DOHH2 (cell line): Measurements from ENCODE around the gene FASTKD3.

Experiments
- H3F3A ChIP-seq: fragments of 200-600 bp; sonication (generic), shearing (Covaris generic); 2 replicates; pipeline ENCODE4 v1.6.0; 2016; ENCODE audit warnings: antibody characterized with exemption, mild to moderate bottlenecking; ENCODE audit not compliant: control insufficient read depth, insufficient read depth
- H3K27ac ChIP-seq: fragments of 200-600 bp; sonication (generic); 2 replicates; pipeline ENCODE4 v1.5.1; 2014; ENCODE audit warnings: low read depth, mild to moderate bottlenecking, low read length, moderate library complexity
- H3K27me3 ChIP-seq: fragments of 200-600 bp; sonication (generic); 2 replicates; pipeline ENCODE4 v1.6.1; 2014; ENCODE audit warnings: mild to moderate bottlenecking, low read length, mixed read lengths; ENCODE audit not compliant: control insufficient read depth
- H3K36me3 ChIP-seq: fragments of 200-600 bp; sonication (generic); 2 replicates; pipeline ENCODE4 v1.6.1; 2014; ENCODE audit warnings: mild to moderate bottlenecking, low read length, moderate library complexity, mixed read lengths; ENCODE audit not compliant: control insufficient read depth
- H3K4me1 ChIP-seq: fragments of 200-600 bp; sonication (generic); 2 replicates; pipeline ENCODE4 v1.6.1; 2014; ENCODE audit warnings: mild to moderate bottlenecking, low read length, mixed read lengths; ENCODE audit not compliant: control insufficient read depth
- H3K4me2 ChIP-seq: fragments of 200-600 bp; sonication (generic); 2 replicates; pipeline ENCODE4 v1.6.0; 2014; ENCODE audit warnings: mild to moderate bottlenecking, low read length, moderate library complexity
- H3K4me3 ChIP-seq: fragments of 200-600 bp; sonication (generic); 2 replicates; pipeline ENCODE4 v1.5.1; 2014; ENCODE audit warnings: mild to moderate bottlenecking, low read length, mixed read lengths
- H3K79me2 ChIP-seq: fragments of 200-600 bp; sonication (generic); 2 replicates; pipeline ENCODE4 v1.6.1; 2014; ENCODE audit warnings: mild to moderate bottlenecking, low read length, mixed read lengths; ENCODE audit not compliant: control insufficient read depth
- H3K9me2 ChIP-seq: fragments of 200-600 bp; sonication (generic); replicated peaks from 2 replicates; pipeline ENCODE4 v1.6.1; 2014; ENCODE audit warnings: mild to moderate bottlenecking, low read length, mixed read lengths; ENCODE audit not compliant: control insufficient read depth
- H3K9me3 ChIP-seq: fragments of 200-600 bp; sonication (generic); 2 replicates; pipeline ENCODE4 v1.6.1; 2014; ENCODE audit warnings: antibody characterized with exemption, low read length, mixed read lengths; ENCODE audit not compliant: control insufficient read depth, insufficient read depth
- H4K20me1 ChIP-seq: fragments of 200-600 bp; sonication (generic); 2 replicates; pipeline ENCODE4 v1.6.0; 2014; ENCODE audit warnings: low read depth, mild to moderate bottlenecking, antibody characterized with exemption, low read length, moderate library complexity; ENCODE audit not compliant: control insufficient read depth, insufficient read depth
- EZH2phosphoT487 ChIP-seq: fragments of 200-600 bp; sonication (generic); IDR thresholded peaks from 2 replicates; pipeline ENCODE4 v1.6.1; 2017; ENCODE audit warnings: borderline replicate concordance, mild to moderate bottlenecking, antibody characterized with exemption, low read length, moderate library complexity, mixed read lengths
- TF ChIP-seq, protein P1 (sequence below): fragments of 200-600 bp; sonication (generic); IDR thresholded peaks from one replicate; pipeline ENCODE4 v1.5.1; 2014; ENCODE audit warnings: antibody characterized with exemption, mild to moderate bottlenecking, low read depth, low read length; ENCODE audit not compliant: poor library complexity, severe bottlenecking

The FASTKD3 gene

DNA sequence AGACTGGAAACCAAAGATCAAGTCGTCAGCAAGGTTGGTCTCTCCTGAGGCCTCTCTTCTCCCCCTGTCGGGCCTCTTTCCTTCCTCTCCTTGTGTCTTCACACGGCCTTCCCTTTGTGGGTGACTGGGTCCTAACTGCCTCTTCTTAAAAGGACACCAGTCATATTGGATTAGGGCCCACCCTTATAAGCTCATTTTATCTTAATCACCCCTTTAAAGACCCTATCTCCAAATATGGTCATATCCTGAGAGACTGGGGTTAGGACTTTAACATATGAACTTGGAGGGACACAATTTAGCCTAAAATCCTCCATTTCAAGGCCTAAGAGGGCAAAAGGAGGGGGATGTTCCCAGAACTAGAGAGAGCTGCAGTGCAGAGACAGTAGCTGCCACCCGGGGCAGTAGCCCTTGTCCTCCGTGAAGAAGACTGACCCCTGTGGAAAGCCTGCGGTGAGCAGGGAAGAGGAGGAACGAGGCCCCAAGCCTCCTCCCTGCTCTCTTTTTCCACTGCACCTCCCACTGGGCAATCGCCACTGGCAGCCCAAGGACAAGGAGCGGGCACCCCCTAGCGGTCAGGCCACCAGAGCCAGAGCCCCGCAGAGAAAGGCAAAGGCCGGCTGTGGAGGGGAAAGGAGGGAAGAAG, 52.8 kb downstream of the FASTKD3 start:
- Histone ChIP-seq H3K27ac (no peak overlapping the region), H3K27me3 (no peaks in the 10 kb centered on the region), H3K9me2 (no peaks in the 10 kb centered on the region), H3K4me1 (0 out of 2 replicates have a peak, but pooled peaks cover 4% of the 10 kb centered on the region), H3K79me2 (no peaks in the 10 kb centered on the region), H4K20me1 (no peaks in the 10 kb centered on the region), H3K36me3 (no peaks in the 10 kb centered on the region), H3F3A (no peaks in the 10 kb centered on the region), H3K9me3 (no peaks in the 10 kb centered on the region), H3K4me3 (no peak overlapping the region), H3K4me2 (peak overlapping the region; percentile 11; the same call in 1 of the 2 replicates)
- TF ChIP-seq EZH2phosphoT487: no peak
- TF ChIP-seq, protein P1, sequence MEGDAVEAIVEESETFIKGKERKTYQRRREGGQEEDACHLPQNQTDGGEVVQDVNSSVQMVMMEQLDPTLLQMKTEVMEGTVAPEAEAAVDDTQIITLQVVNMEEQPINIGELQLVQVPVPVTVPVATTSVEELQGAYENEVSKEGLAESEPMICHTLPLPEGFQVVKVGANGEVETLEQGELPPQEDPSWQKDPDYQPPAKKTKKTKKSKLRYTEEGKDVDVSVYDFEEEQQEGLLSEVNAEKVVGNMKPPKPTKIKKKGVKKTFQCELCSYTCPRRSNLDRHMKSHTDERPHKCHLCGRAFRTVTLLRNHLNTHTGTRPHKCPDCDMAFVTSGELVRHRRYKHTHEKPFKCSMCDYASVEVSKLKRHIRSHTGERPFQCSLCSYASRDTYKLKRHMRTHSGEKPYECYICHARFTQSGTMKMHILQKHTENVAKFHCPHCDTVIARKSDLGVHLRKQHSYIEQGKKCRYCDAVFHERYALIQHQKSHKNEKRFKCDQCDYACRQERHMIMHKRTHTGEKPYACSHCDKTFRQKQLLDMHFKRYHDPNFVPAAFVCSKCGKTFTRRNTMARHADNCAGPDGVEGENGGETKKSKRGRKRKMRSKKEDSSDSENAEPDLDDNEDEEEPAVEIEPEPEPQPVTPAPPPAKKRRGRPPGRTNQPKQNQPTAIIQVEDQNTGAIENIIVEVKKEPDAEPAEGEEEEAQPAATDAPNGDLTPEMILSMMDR: peak; percentile 95

DNA sequence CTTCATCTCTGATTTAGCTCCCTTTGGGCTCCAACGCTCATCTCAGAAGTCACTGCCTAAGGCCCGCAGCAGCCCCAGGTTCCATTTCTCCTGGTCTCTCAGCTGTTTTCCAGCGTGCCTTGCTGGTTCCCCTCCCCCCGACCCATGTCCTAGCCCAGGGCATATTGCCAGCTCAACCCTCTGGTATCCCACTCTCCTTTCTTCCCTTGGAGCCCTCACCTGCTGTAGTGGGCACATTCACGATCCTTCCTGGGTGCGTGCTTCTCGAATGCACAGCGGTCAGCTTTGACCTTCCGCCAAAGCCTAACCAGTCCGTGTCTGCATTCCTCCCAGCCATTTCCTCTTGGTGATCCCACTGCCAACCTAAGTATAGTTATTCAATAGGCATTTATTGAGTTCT, 54.0 kb downstream of the FASTKD3 start:
- H3K4me2 ChIP-seq: no peak overlapping the region
- H3K79me2 ChIP-seq: no peaks in the 10 kb centered on the region
- H4K20me1 ChIP-seq: no peaks in the 10 kb centered on the region
- no peak for TF ChIP-seq EZH2phosphoT487
- TF ChIP-seq, protein P1: no peak
- no peaks in the 10 kb centered on the region for H3F3A ChIP-seq
- no peak overlapping the region for H3K27ac ChIP-seq
- H3K36me3 ChIP-seq: no peaks in the 10 kb centered on the region
- H3K27me3 ChIP-seq: no peaks in the 10 kb centered on the region
- H3K4me3 ChIP-seq: no peak overlapping the region
- H3K9me3 ChIP-seq: no peaks in the 10 kb centered on the region
- no peaks in the 10 kb centered on the region for H3K9me2 ChIP-seq
- H3K4me1 ChIP-seq: 0 out of 2 replicates have a peak, but pooled peaks cover 4% of the 10 kb centered on the region

DNA sequence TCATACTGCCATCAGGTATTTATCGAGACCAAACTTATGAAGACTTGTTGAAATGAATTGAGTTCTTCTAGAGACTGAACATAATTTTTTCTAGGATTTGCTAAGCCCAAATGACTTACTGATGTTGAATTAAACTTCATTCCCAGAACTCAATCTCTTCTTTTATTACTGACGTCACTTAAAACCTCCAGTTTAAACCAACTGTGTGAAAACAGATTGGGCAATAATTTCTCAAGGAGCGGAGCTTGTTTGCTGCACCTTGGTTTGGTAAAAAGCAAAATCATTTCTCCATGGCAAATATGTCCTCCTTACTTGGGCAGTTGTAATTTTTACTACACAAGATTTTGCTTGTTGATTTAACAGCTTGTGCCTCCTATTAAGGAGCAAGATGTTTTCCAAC, 55.3 kb downstream of the FASTKD3 start:
- no peaks in the 10 kb centered on the region for H3K9me3 ChIP-seq
- H3K9me2 ChIP-seq: no peaks in the 10 kb centered on the region
- no peaks in the 10 kb centered on the region for H3F3A ChIP-seq
- H3K4me3 ChIP-seq: no peak overlapping the region
- no peak overlapping the region for H3K27ac ChIP-seq
- no peak overlapping the region for H3K4me2 ChIP-seq
- no peaks in the 10 kb centered on the region for H3K79me2 ChIP-seq
- no peaks in the 10 kb centered on the region for H3K27me3 ChIP-seq
- 0 out of 2 replicates have a peak, but pooled peaks cover 4% of the 10 kb centered on the region for H3K4me1 ChIP-seq
- H4K20me1 ChIP-seq: no peaks in the 10 kb centered on the region
- H3K36me3 ChIP-seq: no peaks in the 10 kb centered on the region
- TF ChIP-seq, protein P1: no peak
- TF ChIP-seq EZH2phosphoT487: no peak

DNA sequence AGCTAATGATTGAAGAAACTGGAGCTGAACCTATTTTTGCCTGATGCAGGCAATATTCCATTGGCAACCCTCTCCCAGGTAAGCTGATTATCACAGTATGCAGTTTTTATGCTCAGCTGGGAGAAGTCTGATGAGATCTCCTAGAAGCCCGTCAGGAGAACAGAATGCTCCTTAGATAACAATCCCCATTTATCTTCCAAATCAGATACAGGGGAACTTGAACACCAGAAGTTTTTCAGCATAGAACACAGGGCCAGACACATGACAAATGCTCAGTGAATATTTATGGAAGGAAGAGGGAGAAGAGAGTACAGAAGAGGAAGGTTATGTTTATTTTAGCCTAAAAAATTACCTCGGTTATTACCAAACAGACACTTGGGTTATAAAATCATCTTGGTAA, 55.8 kb downstream of the FASTKD3 start:
- no peak overlapping the region for H3K27ac ChIP-seq
- TF ChIP-seq, protein P1: no peak
- TF ChIP-seq EZH2phosphoT487: no peak
- H3K79me2 ChIP-seq: no peaks in the 10 kb centered on the region
- H3K4me3 ChIP-seq: no peak overlapping the region
- no peaks in the 10 kb centered on the region for H3K36me3 ChIP-seq
- H3K9me3 ChIP-seq: no peaks in the 10 kb centered on the region
- 0 out of 2 replicates have a peak, but pooled peaks cover 4% of the 10 kb centered on the region for H3K4me1 ChIP-seq
- no peaks in the 10 kb centered on the region for H3K9me2 ChIP-seq
- H3K27me3 ChIP-seq: no peaks in the 10 kb centered on the region
- no peaks in the 10 kb centered on the region for H4K20me1 ChIP-seq
- H3F3A ChIP-seq: no peaks in the 10 kb centered on the region
- H3K4me2 ChIP-seq: no peak overlapping the region
